ENCODE data around the gene EPB41L3.

Gene EPB41L3

DNA sequence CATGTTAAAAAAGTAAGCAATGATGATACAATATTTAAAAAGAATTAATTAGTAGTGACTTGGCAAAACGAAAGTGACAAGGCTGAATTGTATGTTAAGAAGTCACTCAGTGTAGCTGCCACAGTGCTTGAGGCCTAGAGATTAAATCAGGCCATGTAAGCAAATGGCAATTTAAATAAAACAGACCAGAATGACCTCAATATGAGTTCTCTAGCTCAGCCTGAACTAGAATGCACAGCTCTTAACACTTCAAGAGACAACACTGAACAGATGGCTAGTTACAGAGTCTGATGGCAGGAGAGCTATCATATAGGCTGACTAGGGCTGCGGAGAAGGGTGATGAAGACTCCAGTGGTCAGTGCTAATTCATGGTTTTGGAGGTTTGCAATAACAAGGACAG is 130.3 kb downstream of the EPB41L3 start:
- no peak for DNase-seq (ENCODE audit: low spot score)

DNA sequence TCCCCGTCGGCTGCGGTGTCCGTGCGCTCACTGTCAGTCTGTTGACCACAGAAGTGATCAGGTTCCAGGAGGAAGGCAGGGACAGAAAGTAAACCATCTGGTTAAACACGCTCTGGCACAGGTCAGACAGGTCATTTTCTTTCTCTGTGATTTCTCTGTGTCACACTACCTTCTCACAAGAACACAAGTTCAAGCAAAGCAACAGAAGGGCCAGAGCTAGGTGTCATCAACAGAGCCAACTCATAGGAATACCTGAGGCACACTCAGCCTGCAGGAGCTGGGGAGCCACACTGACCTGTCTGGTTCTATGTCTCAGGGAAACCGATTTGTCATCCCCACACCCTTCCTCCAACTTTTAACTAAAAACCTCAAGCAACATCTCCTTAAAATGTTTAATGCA is 133.2 kb downstream of the EPB41L3 start:
- DNase-seq (ENCODE audit: low spot score): no peak

DNA sequence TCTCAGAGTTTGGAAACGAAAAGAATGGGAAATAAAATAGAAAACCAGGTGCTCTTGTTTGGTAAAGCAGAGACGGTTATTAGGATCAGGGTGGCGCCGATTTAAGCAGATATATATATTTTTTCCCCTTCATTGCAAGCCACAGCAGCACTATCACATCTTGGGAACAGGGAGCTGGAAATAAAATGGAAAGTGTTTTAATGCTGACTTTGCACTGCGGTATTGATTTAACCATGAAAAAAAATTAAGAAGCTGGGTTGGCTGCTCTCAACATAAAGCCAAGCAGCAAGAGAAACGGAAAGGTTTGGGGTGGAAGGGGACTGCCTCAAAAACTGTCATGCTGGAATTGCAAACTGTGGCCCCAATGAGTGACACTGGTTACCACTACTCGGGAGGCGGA is 145.5 kb downstream of the EPB41L3 start:
- DNase-seq (ENCODE audit: low spot score): no peak

DNA sequence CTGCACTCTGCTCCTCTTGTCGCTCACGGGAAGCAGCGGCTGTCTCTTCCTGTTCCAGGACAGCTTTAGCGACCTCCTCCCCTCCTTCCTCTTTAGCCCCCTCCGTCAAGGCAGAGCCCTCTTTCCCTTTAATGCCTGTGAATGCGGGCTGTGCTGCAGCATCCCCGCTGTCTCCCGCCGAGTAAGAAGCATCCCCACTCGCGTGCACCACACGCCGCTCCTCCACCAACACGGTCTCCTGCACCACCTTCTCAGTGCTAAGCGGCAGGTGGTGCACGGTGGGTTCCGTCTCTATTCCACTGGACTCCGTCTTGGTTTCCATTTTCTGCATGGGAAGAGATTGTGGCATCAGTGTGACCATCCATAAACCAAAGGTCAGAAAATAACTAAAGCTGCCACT is 146.7 kb downstream of the EPB41L3 start:
- DNase-seq (ENCODE audit: low spot score): no peak

DNA sequence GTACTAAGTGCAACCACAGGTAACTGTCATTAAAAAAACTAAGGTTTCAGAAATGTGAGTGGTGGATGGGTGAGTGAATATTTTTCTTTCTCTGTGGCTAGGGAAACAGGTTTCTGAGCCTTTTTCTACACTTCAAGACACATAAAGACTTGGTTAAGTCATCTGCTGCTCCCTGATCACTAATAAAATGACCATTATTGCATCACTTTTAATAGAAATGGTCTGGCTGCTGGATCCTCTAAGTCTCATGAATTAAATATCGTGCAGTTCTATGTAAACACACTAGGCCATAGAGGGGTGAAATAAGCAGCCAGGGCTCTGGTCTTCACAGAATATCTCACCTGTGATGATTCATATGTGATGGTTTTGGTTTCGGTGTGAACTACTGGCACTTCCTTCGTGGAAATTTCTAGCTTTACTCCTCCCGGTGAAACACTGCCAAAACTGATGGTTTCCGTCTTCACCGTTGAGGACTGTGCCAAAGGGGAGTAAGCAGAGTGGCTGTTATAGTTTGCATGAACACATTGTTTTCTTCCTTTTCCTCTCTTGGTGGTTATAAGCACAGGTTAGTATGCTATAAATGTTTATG is 147.8 kb downstream of the EPB41L3 start:
- no peak for DNase-seq (ENCODE audit: low spot score)

DNA sequence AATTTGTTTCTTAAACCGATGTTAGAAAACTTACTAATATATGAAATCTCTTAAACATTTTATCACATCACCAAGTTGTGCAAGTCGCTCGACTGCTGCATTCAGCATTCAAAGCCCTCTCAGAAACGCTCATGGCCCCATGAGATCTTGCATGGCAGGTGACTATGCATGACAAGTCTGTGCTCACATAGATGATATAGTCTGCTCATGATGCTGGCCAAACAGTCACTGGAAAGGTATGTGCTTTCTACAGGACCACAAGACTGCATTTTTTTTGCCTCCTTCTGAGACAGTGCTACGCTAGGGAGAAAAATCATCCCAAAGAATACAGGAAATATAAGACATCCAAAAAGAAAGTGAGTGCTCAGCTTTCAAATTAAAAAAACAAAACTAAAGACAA is 150.0 kb downstream of the EPB41L3 start:
- no peak for DNase-seq (ENCODE audit: low spot score)

DNA sequence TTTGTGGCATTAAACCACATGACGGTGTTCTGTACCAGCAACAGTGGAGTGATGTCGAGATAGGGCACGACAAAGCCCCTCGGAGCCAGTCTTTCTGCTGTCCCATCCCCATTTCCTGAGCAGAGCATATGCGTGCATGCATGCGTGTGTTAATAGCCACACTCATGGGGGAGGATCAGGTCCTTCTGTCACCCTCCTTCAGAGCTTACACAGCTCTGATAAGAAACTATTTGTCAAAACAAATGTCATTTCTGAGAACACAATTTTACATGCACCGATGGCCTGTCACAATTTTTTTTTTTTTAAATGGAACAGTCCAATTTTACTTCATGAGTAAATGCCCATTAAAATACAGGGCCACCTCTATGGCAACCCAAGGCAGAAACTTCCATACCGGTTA is 152.4 kb downstream of the EPB41L3 start:
- no peak for DNase-seq (ENCODE audit: low spot score)

DNA sequence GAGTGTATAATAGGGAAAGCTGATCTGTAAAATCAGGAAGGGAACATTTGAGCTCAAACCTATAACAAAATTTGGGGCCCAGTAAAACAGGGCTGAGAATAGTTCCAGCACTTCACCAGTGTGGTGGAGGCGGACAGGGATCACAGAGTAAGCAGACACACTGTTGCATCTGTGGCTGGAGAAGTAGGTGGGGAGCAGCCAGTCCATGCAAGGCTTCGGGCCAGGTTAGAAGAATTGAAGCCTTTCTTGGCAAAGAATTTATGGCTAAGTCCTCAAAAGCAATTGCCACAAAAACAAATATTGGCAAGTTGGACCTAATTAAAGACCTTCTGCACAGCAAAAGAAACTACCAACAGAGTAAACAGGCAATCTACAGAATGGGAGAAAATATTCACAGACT is 154.4 kb downstream of the EPB41L3 start:
- DNase-seq (ENCODE audit: low spot score): no peak

DNA sequence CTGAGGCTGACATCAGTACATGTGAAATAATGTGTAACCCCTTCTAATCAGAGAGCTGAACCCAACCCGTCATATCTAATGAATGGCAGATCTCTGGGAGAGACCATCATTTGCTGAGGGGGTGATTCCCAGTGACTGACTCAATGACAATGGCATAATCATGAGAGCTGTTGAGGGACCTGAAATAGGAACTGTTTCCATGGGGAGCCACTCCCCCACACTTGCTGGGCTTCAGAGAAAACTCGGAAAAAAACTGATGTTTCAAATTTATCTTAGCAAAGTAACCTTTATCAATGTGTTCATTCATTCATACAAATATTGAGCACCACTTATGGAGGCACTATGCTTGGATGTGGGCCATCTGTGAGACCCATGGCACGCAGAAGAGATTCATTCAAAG is 154.9 kb downstream of the EPB41L3 start:
- no peak for DNase-seq (ENCODE audit: low spot score)

DNA sequence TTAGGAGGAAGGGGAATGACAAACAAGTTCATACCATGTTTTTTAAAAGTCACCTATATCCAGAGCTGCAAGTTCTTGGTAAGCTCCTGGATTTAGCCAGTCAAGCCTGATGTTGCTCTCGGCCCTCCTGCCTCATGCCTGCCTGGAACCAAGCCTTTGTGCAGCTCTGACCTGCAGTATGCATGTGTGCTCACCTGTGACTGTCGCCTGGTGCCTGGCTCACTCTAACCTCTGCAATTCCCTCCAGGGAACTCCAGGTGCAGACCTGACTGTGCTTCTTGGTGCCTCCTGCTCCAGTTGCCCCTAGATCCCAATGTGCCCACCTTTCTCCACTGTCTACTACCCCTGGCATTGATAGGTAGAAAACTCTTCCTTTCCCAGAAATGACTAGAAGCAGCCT is 163.2 kb downstream of the EPB41L3 start:
- no peak for DNase-seq (ENCODE audit: low spot score)

DNA sequence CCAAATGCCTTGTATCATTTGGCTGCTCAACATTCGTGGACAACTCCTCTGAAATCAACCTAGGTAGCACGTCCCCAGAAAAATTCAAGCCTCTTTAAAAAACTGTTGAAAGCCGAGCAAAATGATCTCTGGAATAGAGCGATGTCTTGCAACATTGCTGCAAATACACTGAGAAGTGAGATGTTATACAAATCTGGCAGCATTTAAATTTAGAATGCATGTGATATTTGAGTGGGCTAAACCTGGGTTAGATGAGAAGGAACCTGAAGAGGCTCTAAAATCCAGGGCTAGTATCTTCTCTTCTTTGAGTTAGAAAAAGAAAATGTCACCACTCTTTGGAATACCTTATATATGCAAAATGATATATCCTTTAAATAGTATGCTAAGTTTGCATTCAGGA is 166.8 kb downstream of the EPB41L3 start:
- DNase-seq (ENCODE audit: low spot score): no peak

DNA sequence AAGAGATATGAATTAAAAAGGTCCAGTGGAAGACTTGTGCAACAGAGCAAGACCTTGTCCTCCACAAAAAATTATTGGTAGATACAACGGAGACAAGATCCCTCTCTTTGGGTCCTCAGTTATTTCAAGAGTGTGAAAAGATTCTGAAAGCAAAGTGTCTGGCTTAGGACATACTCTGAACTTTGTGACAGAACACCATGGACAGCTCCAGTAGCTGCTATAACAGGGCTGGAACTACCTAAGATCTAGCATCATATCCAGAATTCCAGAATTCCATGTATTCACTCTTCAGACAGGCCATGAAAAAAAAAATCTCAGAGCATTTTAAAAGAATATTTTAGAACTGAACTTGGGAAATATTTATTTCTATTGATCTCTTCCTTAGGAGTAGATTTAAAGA is 173.5 kb downstream of the EPB41L3 start:
- no peak for DNase-seq (ENCODE audit: low spot score)

DNA sequence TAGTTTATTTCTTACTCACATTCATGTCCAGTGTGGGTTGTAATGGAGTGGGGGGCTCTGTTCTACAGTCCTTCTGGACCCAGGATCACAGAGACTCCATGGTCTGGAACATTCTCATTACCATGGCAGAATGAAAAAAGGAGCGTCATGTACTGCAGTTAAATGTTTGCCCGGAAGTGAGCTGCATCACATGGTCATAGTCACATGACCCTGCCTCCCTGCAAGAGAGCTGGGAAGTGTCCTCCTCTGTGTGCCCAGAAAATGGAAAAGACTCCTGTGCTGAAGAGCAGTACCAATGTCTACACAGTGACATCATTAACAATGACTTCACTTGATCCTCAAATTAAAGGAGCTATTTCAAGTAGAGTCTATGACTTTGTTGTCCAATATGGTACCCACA is 174.3 kb downstream of the EPB41L3 start:
- DNase-seq (ENCODE audit: low spot score): no peak

DNA sequence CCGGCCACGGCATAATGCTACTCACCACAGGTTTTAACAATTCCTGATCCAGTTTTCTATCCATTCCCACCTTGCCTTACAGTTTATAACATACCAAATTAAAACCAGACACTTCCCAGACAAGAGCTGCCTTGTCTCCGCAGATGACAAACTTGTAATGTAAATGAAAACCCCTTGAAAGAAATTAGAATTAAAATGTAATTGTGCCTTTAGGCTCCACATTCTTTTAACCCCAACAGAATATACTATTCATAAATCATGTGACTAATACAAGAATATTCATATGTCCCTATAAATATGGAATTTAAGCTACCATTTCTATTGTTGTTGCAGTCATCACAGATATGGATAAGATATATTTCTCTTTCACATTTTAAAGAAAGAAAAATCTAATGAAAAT is 178.4 kb downstream of the EPB41L3 start:
- DNase-seq (ENCODE audit: low spot score): no peak

DNA sequence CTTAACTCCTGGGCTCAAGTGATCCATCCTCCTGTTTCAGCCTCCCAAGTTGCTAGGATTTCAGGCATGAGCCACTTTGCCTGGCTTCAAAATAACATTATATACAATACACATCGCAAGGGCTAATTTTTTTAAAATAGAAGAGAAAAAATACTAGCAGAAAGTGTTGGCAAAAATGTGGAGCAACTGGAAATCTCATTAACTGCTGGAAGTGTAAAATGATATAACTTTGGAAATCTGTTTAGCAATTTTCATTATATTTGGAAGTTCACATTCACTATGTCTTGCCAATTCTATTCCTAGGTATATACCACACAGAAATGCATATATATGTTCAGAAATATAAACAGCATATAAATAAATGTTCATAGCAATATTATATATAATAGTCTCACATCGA is 193.2 kb downstream of the EPB41L3 start:
- no peak for DNase-seq (ENCODE audit: low spot score)
